ENCODE results near the gene KCNMB2. TPM values are rescaled to one million over a fixed set of nuclear protein-coding genes. Genes with fewer than 3 reads are reported as not detected.

KCNMB2 gene
- total RNA-seq, 1 donor from 2014 or later, result not detected

DNA sequence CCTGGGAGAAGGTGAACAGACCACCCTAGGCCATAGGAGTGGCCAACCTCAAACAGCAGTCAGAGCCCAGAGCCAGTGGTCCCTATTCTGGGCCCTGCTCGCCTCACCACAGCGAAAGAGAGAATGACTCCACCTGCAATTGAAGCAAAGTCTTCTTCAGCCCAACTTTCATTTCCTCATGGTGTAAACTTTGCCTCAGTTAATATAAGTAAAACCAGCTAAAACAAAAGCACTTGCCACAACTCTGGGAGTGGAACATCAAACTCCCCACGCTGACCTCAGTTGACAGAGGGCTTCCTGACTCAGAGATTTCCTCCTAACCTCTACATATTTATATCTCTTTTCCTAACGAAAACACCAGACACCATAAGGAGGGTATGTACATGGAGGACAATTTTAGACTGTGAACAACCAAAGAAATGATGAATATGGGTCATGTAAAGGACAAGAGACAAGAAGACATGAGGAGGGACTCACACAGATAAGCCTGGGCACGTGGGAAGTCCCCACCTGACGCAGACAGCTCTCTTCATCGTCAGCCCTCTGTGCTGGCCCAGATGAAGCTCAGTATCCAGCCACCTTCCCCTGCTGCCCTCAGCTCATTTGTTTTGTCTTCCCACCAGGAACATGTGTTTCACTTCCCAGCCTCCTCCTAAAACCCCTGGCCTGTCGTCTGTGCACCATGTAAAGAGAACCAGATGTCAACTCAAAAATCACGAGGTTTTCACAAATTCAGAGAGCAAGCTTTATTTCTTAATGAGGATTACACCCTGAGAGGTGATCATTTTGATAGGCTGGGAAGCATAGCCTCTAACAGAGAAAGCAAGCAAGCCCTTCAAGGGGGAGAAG lies 140.9 kb downstream of the KCNMB2 start:
- H3K36me3 ChIP-seq, result no peaks in the 10 kb centered on the region
- DNase-seq (ENCODE audit: low spot score in 2 of 2), result no peak
- no peak overlapping the region for H3K27ac ChIP-seq
- H3K9me3 ChIP-seq, result no peaks in the 10 kb centered on the region
- TF ChIP-seq, protein P1, sequence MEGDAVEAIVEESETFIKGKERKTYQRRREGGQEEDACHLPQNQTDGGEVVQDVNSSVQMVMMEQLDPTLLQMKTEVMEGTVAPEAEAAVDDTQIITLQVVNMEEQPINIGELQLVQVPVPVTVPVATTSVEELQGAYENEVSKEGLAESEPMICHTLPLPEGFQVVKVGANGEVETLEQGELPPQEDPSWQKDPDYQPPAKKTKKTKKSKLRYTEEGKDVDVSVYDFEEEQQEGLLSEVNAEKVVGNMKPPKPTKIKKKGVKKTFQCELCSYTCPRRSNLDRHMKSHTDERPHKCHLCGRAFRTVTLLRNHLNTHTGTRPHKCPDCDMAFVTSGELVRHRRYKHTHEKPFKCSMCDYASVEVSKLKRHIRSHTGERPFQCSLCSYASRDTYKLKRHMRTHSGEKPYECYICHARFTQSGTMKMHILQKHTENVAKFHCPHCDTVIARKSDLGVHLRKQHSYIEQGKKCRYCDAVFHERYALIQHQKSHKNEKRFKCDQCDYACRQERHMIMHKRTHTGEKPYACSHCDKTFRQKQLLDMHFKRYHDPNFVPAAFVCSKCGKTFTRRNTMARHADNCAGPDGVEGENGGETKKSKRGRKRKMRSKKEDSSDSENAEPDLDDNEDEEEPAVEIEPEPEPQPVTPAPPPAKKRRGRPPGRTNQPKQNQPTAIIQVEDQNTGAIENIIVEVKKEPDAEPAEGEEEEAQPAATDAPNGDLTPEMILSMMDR (IDR thresholded peaks at IDR 0.05), result no peak
- H3K4me1 ChIP-seq, result no peaks in the 10 kb centered on the region
- intact Hi-C loops (cut with DNase I), result no loop called here
- no peaks in the 10 kb centered on the region for H3K27me3 ChIP-seq
- no peak overlapping the region for H3K4me3 ChIP-seq

DNA sequence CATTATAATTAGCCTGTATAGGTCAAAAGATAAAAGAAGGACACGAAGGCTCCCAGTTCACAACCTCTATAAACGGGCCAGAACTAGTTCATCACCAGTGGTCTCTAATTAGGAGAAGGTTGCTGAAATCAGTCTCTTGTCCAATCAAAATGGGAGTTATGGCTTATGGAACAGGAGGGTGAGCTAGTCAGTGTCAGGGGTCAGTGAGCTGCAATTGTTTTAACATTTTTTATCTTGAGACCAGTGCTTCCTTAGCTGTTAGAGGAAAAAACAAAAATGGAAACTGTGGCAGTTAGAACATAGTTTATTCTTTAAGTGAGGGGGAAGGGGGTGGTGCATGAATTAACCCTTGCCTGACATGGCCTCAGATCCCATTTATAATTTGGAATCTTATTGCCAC lies 141.7 kb downstream of the KCNMB2 start:
- TF ChIP-seq, protein P1 (IDR thresholded peaks at IDR 0.05), result no peak
- Histone ChIP-seq H3K9me3 (peaks cover 0 to 2% of the 10 kb centered on the region in 2 donors), H3K36me3 (no peaks in the 10 kb centered on the region), H3K27ac (no peak overlapping the region), H3K4me3 (no peak overlapping the region), H3K27me3 (no peaks in the 10 kb centered on the region), H3K4me1 (no peaks in the 10 kb centered on the region)
- intact Hi-C loops (cut with DNase I), result no loop called here
- DNase-seq (ENCODE audit: low spot score in 2 of 2), result no peak

DNA sequence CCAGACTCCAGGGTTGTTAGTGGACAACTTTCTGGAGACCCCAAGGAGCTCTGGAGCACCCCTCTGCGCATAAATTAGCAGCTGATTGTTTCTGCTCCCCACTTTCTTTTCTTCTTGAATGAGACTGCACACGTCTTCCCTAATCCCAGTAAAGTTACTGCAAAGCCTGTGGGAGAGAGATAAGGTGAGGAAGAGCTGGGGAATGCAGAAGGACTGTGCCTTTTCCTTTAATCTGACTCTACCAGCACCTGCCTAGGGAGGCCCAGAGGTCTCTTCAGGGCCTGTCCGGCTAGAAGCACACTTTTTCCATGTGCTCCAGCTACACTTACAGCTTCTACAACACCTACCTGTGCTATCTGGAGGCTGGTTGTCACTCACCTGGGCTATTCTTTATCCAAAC lies 143.8 kb downstream of the KCNMB2 start:
- Histone ChIP-seq H3K27me3 (no peaks in the 10 kb centered on the region), H3K9me3 (peaks cover 0 to 4% of the 10 kb centered on the region in 2 donors), H3K4me1 (no peaks in the 10 kb centered on the region), H3K4me3 (no peak overlapping the region), H3K27ac (no peak overlapping the region), H3K36me3 (no peaks in the 10 kb centered on the region)
- intact Hi-C loops (cut with DNase I), result no loop called here
- TF ChIP-seq, protein P1 (IDR thresholded peaks at IDR 0.05), result no peak
- no peak for DNase-seq (ENCODE audit: low spot score in 2 of 2)

DNA sequence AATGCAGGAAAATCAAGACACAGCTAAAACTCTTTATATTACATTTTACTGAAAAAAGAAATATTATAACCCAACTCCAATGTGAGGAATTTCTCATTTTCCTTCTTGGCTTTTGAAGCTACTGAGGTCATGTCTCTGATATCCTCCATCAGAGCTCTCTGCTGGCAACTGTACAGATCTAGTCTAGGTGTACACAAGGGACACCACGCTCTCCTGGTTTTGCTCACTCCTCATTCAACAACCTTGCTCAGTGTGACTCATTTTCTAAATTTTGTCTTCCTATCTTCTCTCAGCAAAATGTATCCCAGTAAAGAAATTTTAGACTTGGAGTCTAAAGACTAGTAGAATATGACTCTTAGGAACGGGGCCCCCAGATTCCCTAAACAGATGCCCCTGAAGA lies 144.3 kb downstream of the KCNMB2 start:
- no peak overlapping the region for H3K27ac ChIP-seq
- H3K4me1 ChIP-seq, result no peaks in the 10 kb centered on the region
- H3K36me3 ChIP-seq, result no peaks in the 10 kb centered on the region
- H3K9me3 ChIP-seq, result peaks cover 0 to 4% of the 10 kb centered on the region in 2 donors
- H3K27me3 ChIP-seq, result no peaks in the 10 kb centered on the region
- TF ChIP-seq, protein P1 (IDR thresholded peaks at IDR 0.05), result no peak
- DNase-seq (ENCODE audit: low spot score in 2 of 2), result no peak
- H3K4me3 ChIP-seq, result no peak overlapping the region
- intact Hi-C loops (cut with DNase I), result no loop called here

DNA sequence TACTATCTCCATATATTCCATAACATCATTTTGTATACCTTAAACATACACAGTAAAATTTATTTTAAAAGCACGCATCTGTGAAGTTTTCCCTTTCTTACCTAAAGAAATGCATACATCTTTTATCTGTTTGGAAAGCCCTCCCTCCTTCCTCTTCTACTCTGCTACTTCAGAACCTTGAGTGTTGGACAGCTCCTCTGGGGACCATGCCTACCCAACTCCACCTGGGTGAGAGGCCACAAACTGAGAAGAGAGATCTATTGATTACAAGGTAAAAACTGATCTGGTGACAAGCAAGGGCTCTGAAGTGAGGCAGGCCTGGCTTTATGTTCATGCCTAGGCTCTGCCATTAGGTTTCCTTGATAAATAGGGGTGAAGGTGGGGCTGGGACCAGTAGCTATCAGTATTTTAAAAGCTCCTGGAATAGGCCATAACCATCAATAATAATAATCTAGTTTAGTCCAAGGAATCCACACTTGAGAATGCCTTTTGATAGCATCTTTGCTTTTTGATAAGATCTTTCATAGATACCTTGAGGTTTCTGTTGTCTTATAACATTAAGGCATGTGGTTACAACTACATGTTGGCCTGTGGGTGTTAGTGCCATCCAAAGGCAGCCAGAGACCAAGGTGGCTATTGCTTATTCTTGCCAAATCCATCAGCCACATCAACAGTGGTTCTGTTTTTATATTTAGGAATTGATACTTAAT lies 148.8 kb downstream of the KCNMB2 start:
- intact Hi-C loops (cut with DNase I), result no loop called here
- TF ChIP-seq, protein P1 (IDR thresholded peaks at IDR 0.05), result no peak
- no peaks in the 10 kb centered on the region for H3K27me3 ChIP-seq

More for the DNA sequence above, 148.8 kb downstream of the KCNMB2 start:
- H3K4me1 ChIP-seq, result no peaks in the 10 kb centered on the region
- H3K36me3 ChIP-seq, result no peaks in the 10 kb centered on the region
- H3K4me3 ChIP-seq, result no peak overlapping the region
- DNase-seq (ENCODE audit: low spot score in 2 of 2), result no peak
- no peak overlapping the region for H3K27ac ChIP-seq
- H3K9me3 ChIP-seq, result peaks cover 0 to 4% of the 10 kb centered on the region in 2 donors

Data from ascending aorta (tissue), 2 donors.